PC-3 (cell line): Measurements from ENCODE around the gene MORN3. TPM values are rescaled to one million over a fixed set of nuclear protein-coding genes. Genes with fewer than 3 reads are reported as not detected.
"Not testable (repeated sequence)": the region's sequence is repeated elsewhere in the genome, so short reads cannot be mapped to it uniquely, and the experiment has no call there.

Experiments used
- ATAC-seq: fragments of 200-7000 bp; cut with Tn5 transposase; 2 replicates; pipeline ENCODE4 v1.9.1; 2020; ENCODE audit warnings: mild to moderate bottlenecking, moderate library complexity
- BruUV-seq: library from RNA; stranded (reverse); fragments of 400-500 nt; replicated peaks from 2 replicates; lab custom pipeline; 2021; lab: Mats Ljungman, UMichigan
- CTCF ChIA-PET: fragments of 300-600 bp; sonication (Branson Sonifier 250); formaldehyde crosslinking; loops from one replicate; lab custom pipeline; 2022; ENCODE audit warnings: antibody characterized with exemption; lab: Charles Lee
- POLR2A ChIA-PET: fragments of 300-600 bp; sonication (Branson Sonifier 250); formaldehyde crosslinking; loops from one replicate; lab custom pipeline; 2022; ENCODE audit warnings: antibody characterized with exemption; ENCODE audit not compliant: unreplicated experiment; lab: Charles Lee
- DNase-seq: peaks from one replicate; pipeline ENCODE4 v3.0.0-alpha.2; 2015
- H2AFZ ChIP-seq: fragments of 300-600 bp; sonication (generic); 2 replicates; pipeline ENCODE4 v1.6.0; 2016; ENCODE audit warnings: antibody characterized with exemption, low read length
- H3F3A ChIP-seq: fragments of 300-600 bp; sonication (generic); one replicate; pipeline ENCODE4 v1.6.0; 2017; ENCODE audit warnings: antibody characterized with exemption, low read length, control low read depth, mild to moderate bottlenecking; ENCODE audit not compliant: unreplicated experiment
- H3K27ac ChIP-seq: fragments of 300-600 bp; sonication (generic); 2 replicates; pipeline ENCODE4 v1.5.1; 2016; ENCODE audit warnings: mild to moderate bottlenecking, low read length
- H3K27me3 ChIP-seq: fragments of 300-600 bp; sonication (generic); 2 replicates; pipeline ENCODE4 v1.6.1; 2016; ENCODE audit warnings: low read length, mixed read lengths
- H3K36me3 ChIP-seq: fragments of 300-600 bp; sonication (generic); 2 replicates; pipeline ENCODE4 v1.6.1; 2016; ENCODE audit warnings: low read depth, mixed run types, low read length, mixed read lengths
- H3K4me1 ChIP-seq: fragments of 300-600 bp; sonication (generic); 2 replicates; pipeline ENCODE4 v1.5.1; 2016; ENCODE audit warnings: low read length; ENCODE audit not compliant: insufficient read depth
- H3K4me2 ChIP-seq: fragments of 300-600 bp; sonication (generic); 2 replicates; pipeline ENCODE4 v1.6.0; 2016; ENCODE audit warnings: low read length
- H3K4me3 ChIP-seq: fragments of 300-600 bp; sonication (generic); 2 replicates; pipeline ENCODE4 v1.5.1; 2016; ENCODE audit warnings: mild to moderate bottlenecking, low read length, mixed read lengths
- H3K79me2 ChIP-seq: fragments of 300-600 bp; sonication (generic); 2 replicates; pipeline ENCODE4 v1.6.1; 2017; ENCODE audit warnings: low read length, mixed read lengths
- H3K9ac ChIP-seq: fragments of 300-600 bp; sonication (generic); 2 replicates; pipeline ENCODE4 v1.6.0; 2016; ENCODE audit warnings: mild to moderate bottlenecking, low read length
- H3K9me2 ChIP-seq: fragments of 300-600 bp; sonication (generic); replicated peaks from 2 replicates; pipeline ENCODE4 v1.6.1; 2016; ENCODE audit warnings: mixed run types, low read length, mixed read lengths
- H3K9me3 ChIP-seq: fragments of 300-600 bp; sonication (generic); 2 replicates; pipeline ENCODE4 v1.6.1; 2016; ENCODE audit warnings: low read length, mixed read lengths
- H4K20me1 ChIP-seq: fragments of 300-600 bp; sonication (generic); 2 replicates; pipeline ENCODE4 v1.6.1; 2016; ENCODE audit warnings: low read length, mixed read lengths
- EZH2 ChIP-seq: fragments of 300-600 bp; sonication (generic); IDR thresholded peaks from one replicate; pipeline ENCODE4 v1.6.1; 2017; ENCODE audit warnings: antibody characterized with exemption, mild to moderate bottlenecking, low read length; ENCODE audit not compliant: unreplicated experiment
- intact Hi-C: fragments of 100-400 bp; cut with micrococcal nuclease; formaldehyde crosslinking; loops from 2 replicates; pipeline ENCODE4 v1.9.0; 2023
- total RNA-seq: library from RNA; depleted of rRNA; stranded (reverse); fragments of >200 nt; gene quantifications from 2 replicates; pipeline ENCODE4 v1.2.3, GENCODE V29; 2014
- TF ChIP-seq, protein P1 (sequence below): fragments of 300-600 bp; sonication (generic); conservative IDR thresholded peaks from 2 replicates; pipeline ENCODE4 v1.5.1; 2017; ENCODE audit warnings: antibody characterized with exemption, low read depth, mild to moderate bottlenecking, low read length

Gene MORN3
- total RNA-seq, 1 experiment from 2014 or later, result 1.7 TPM

DNA sequence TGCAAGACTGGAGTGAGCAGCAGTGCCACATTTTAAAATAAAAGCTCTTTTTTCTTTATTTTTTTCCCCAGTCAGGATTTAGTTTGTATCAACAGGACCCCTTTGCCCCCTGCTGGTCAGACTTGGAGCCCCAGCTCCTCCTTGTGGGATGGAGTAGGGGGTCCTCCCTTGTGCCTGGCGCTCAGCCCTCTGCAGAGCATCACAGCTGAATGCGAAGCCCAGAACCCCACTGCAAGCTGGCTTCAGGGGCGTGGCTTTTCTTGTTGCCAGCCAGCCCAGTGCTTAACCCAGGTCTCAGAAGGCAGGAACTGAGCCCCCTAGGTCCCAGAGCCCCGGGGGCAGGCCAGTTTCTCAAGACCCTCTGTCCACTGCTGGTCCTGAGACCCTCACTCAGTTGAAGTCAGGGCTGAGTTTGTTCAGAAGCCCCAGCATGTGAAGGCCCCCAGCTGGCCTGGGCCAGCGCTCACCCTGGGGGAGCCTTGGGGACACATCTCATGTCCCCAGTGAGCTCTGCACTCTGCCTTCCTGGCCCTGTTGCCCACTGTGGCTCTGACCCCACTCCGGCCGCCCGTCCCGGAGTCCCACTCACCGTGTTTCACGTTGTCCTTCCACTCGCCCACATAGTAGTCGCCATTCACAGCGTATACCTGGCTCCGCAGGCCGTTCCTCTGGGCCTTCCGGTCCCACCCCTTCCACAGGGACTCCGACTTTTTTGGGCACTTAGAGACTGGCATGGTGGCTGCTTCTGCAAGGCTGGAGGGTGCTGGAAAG is 519 bp downstream of the MORN3 start:
- ChIA-PET CTCF (interaction anchor here (0.5 to 1.8 kb wide), 9 partner anchors 23 to 1195 kb away, joined by 3 to 49 read pairs (median 4); partner anchors contain the start of gene ORAI1), POLR2A (no interaction called here)
- H2AFZ ChIP-seq, result no peak overlapping the region
- intact Hi-C loops, result loop anchor here (1.0 kb wide), 1 partner anchor 117 kb away; no protein-coding TSS in a partner anchor
- H4K20me1 ChIP-seq, result no peaks in the 10 kb centered on the region
- peaks cover 10% of the 10 kb centered on the region for H3K4me1 ChIP-seq
- H3K9ac ChIP-seq, result no peak overlapping the region
- no peak for TF ChIP-seq EZH2
- TF ChIP-seq, protein P1, sequence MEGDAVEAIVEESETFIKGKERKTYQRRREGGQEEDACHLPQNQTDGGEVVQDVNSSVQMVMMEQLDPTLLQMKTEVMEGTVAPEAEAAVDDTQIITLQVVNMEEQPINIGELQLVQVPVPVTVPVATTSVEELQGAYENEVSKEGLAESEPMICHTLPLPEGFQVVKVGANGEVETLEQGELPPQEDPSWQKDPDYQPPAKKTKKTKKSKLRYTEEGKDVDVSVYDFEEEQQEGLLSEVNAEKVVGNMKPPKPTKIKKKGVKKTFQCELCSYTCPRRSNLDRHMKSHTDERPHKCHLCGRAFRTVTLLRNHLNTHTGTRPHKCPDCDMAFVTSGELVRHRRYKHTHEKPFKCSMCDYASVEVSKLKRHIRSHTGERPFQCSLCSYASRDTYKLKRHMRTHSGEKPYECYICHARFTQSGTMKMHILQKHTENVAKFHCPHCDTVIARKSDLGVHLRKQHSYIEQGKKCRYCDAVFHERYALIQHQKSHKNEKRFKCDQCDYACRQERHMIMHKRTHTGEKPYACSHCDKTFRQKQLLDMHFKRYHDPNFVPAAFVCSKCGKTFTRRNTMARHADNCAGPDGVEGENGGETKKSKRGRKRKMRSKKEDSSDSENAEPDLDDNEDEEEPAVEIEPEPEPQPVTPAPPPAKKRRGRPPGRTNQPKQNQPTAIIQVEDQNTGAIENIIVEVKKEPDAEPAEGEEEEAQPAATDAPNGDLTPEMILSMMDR, result peak; percentile 88
- ATAC-seq, result no peak
- no peaks in the 10 kb centered on the region for H3K27me3 ChIP-seq
- H3K4me3 ChIP-seq, result no peak overlapping the region
- H3K27ac ChIP-seq, result no peak overlapping the region
- no peaks in the 10 kb centered on the region for H3K79me2 ChIP-seq
- BruUV-seq, result no TSS peak
- no peaks in the 10 kb centered on the region for H3K9me2 ChIP-seq
- H3K36me3 ChIP-seq, result no peaks in the 10 kb centered on the region
- peak; percentile 61 for DNase-seq
- no peaks in the 10 kb centered on the region for H3K9me3 ChIP-seq
- no peaks in the 10 kb centered on the region for H3F3A ChIP-seq
- H3K4me2 ChIP-seq, result no peak overlapping the region

DNA sequence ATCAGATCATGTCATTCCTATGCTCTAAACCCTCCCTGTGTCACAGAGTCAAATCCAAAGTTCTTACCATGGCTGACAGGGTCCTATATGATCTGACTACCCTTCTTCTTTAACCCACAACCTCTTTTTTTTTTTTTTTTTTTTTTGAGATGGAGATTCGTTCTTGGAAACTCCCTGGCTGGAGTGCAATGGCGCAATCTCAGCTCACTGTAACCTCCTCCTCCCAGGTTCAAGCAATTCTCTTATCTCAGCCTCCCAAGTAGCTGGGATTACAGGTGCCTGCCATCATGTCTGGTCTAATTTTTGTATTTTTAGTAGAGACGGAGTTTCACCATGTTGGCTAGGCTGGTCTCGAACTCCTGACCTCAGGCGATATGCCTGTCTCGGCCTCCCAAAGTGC is 2.6 kb downstream of the MORN3 start:
- intact Hi-C loops, H4K20me1 ChIP-seq, H3K27me3 ChIP-seq, H3K9me2 ChIP-seq, H3K79me2 ChIP-seq, DNase-seq, H3K4me1 ChIP-seq, ATAC-seq, POLR2A ChIA-PET, H3K9me3 ChIP-seq, H3F3A ChIP-seq, H2AFZ ChIP-seq, BruUV-seq, H3K9ac ChIP-seq, H3K4me2 ChIP-seq, H3K27ac ChIP-seq, H3K36me3 ChIP-seq, H3K4me3 ChIP-seq: not testable (repeated sequence)
- CTCF ChIA-PET, result interaction anchor here (1.0 kb wide), 1 partner anchor 90 kb away, joined by 5 read pairs; no protein-coding TSS in a partner anchor

DNA sequence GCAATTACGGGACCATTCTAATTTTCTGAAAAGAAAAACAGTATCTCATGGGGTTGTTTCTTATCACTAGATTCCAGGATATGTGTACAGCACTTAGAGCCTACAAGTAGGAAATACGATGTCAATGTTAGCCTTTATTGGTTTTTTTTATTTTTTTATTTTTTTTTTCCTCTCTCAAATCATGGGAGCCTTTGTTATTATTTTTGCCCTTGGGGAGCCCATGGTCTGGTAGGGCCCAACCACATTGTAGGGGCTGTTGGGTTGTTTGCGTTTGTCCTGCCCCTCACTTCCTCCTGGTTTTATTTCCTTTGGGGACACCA is 5.9 kb downstream of the MORN3 start:
- no peaks in the 10 kb centered on the region for H3K9me2 ChIP-seq
- TF ChIP-seq, protein P1, result no peak
- ATAC-seq, result no peak
- no peak for DNase-seq
- H3K79me2 ChIP-seq, result no peaks in the 10 kb centered on the region
- no peak overlapping the region for H3K27ac ChIP-seq
- H3K9me3 ChIP-seq, result no peaks in the 10 kb centered on the region
- intact Hi-C loops, result no loop called here
- no peak overlapping the region for H3K4me3 ChIP-seq
- H3K4me1 ChIP-seq, result no peaks in the 10 kb centered on the region
- ChIA-PET CTCF (no interaction called here), POLR2A (no interaction called here)
- no peaks in the 10 kb centered on the region for H3F3A ChIP-seq
- no peaks in the 10 kb centered on the region for H4K20me1 ChIP-seq
- no peak overlapping the region for H2AFZ ChIP-seq
- BruUV-seq, result no TSS peak
- no peak overlapping the region for H3K9ac ChIP-seq
- H3K4me2 ChIP-seq, result no peak overlapping the region
- no peaks in the 10 kb centered on the region for H3K27me3 ChIP-seq
- no peaks in the 10 kb centered on the region for H3K36me3 ChIP-seq

DNA sequence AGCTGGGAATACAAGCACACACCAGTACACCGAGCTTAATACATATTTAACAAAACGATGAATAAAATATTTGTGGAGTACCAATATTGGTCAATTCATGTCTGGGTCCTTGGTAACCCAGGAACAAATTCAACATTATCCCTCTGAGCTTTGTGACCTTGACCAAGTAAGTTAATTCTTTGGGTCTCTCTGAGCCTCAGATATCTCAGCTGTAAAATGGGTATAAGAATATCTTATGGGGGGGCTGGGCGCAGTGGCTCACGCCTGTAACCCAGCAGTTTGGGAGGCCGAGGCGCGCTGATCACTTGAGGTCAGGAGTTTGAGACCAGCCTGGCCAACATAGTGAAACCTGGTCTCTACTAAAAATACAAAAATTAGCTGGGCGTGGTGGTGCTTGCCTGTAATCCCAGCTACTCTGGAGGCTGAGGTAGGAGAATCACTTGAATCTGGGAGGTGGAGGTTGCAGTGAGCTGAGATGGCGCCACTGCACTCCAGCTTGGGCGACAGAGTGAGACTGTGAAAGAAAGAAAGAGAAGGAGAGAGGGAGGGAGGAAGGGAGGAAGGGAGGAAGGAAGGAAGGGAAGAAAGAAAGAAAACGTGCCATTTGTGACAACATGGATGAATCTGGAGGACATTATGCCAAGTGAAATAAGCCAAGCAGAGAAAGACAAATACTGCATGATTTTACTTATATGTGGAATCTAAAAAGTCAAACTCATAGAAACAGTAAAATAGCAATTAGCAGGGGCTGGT is 7.9 kb downstream of the MORN3 start:
- H3K4me1 ChIP-seq, H3K79me2 ChIP-seq, H3K9me2 ChIP-seq, ATAC-seq, H3K27ac ChIP-seq, H3K9ac ChIP-seq, H3K4me3 ChIP-seq, H3K27me3 ChIP-seq, H3F3A ChIP-seq, H3K36me3 ChIP-seq, H3K4me2 ChIP-seq, H4K20me1 ChIP-seq, DNase-seq, intact Hi-C loops, BruUV-seq, H3K9me3 ChIP-seq, H2AFZ ChIP-seq: not testable (repeated sequence)
- CTCF ChIA-PET, result interaction anchor here (0.6 kb wide), 1 partner anchor 125 kb away, joined by 3 read pairs; no protein-coding TSS in a partner anchor
- POLR2A ChIA-PET, result interaction anchor here (0.7 kb wide), 1 partner anchor 365 kb away, joined by 14 read pairs; the partner anchor contains the start of gene CAMKK2
